HG03095 (cell line): ENCODE measurements around the gene FAM241B.

Source experiments
- ATAC-seq: cut with Tn5 transposase; IDR thresholded peaks from one replicate; pipeline ENCODE4 v1.9.1; 2021; ENCODE audit warnings: moderate library complexity; ENCODE audit not compliant: unreplicated experiment

FAM241B gene

DNA sequence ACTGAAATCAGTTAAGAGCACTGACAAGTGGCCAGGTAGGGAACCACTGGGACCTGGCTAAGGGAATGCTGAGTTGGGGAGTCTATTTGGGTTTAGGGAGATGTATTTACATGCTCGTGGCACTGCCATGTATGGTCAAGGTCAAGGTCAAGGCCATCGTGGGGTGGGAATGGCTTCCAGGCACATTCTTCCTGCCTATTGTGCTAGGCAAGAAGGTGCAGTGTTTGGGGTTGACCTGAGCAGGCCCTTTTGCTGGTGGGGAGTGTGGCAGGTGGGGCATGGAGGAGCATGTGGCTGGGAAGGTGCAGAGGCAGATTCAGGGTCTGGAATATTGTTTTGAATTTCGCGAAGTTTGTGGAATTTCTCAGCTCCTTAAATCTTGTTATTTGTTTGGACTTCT is 17.8 kb downstream of the FAM241B start:
- ATAC-seq, result no peak

- ATAC-seq, result no peak
These were observed 18.4 kb downstream of the FAM241B start for GRCh38 chr10:69648461-69648860.

- ATAC-seq, result no peak
These were observed 19.9 kb downstream of the FAM241B start for GRCh38 chr10:69649786-69650550.

- no peak for ATAC-seq
These were observed 20.7 kb downstream of the FAM241B start for GRCh38 chr10:69650589-69651261.

DNA sequence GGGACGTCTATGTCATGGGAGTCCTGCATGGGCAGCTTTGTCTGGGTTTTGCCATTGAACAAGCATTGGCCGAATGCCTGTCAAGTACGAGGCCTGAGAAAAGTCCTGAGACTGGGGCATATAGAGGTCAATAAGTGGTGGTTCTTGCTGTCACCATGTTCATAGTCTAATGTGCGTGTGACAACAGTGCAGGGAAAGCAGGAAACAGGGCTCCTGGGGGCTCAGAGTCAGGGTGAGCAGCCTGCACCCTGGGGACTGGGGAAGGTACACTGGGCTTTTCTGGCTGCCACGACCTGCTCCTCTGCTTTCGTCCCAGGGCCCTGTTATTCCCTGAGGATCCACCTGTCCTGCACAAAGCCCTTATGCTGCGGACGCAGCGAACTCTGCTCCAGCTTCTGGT is 21.3 kb downstream of the FAM241B start:
- no peak for ATAC-seq

DNA sequence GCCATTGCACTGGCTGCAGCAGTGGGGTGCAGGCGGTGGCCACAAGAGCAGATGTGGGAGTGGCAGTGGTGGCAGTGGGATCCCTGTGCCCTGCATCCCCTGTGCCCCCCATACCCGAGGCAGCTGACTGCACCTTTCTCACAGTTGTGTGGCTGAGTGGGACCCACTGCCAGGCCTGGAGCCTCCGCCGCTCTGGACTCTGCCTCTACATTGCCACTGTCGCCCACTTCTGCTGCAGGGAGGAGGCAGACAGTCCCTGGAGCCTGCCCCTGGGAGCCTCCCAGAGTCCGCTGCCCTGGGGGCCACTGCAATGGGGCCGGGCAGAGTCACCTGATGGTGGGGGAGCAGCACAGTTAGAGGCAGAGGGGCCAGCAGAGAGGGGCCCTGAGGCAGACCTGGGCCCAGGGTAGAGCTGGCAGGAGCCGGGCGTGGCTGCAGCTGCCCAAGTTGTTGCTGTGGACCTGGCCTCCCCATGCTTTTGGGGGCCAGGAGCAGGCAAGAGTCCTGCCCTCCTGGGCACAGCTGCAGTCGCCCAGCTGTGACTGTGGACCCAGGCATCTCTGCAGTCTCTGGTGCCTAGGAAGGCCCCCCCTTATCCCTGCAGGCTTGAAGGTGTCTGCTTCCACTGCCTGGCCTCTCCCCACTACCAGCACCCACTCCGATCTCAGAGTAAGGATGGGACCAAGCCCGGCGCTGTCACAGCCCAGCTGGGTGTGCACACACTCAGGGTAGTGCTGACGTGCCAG is 22.2 kb downstream of the FAM241B start:
- ATAC-seq, result no peak

GRCh38 chr10:69652857-69653199 is 22.8 kb downstream of the FAM241B start:
- no peak for ATAC-seq

DNA sequence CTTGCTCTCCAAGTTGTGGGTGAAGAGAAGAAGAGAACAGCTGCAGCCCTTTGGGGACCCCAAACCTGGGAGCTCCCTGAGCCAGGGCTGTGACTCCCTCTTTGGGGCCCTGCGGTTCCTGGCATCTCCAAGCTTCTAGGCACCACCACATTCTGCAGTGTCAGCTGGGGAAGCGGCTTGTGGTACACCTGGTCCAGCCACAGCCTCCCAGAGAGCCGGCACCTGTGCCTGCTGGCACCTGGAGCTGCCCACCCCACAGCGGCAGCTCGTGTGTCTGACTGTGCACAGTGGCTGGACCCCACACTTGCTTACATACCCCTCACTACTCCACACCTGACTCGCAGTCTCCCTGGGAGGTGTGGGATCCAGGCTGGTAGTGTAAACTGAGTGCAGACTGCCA is 23.5 kb downstream of the FAM241B start:
- no peak for ATAC-seq

- ATAC-seq, result no peak
These were observed 25.2 kb downstream of the FAM241B start for GRCh38 chr10:69655124-69655867.

GRCh38 chr10:69655868-69656555 is 26.0 kb downstream of the FAM241B start:
- ATAC-seq, result no peak

DNA sequence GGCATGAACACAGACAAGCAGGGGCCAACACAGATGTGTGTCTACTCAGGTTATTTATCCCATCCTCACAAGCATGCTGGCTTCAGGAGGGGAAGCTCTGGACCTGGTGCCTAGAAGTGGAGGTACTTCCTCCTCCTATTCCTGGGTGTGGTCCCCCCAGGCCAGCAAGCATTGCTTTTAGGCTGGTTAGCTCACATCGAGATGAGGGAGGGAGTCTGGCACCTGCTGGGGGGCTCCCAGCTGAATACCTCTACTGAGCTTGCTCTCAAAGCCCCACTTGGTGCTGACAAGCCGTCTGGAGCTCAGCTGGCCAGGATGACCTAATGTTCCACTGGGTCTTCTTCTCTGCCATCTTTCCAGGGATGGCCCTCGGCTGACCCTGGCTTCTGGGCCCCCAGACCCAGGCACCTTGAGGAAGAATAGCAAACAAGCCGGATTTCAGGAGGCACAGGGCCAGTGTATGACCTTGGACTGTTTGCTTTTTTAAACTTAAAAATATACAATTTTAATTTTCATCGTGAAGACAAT is 26.8 kb downstream of the FAM241B start:
- ATAC-seq, result no peak

DNA sequence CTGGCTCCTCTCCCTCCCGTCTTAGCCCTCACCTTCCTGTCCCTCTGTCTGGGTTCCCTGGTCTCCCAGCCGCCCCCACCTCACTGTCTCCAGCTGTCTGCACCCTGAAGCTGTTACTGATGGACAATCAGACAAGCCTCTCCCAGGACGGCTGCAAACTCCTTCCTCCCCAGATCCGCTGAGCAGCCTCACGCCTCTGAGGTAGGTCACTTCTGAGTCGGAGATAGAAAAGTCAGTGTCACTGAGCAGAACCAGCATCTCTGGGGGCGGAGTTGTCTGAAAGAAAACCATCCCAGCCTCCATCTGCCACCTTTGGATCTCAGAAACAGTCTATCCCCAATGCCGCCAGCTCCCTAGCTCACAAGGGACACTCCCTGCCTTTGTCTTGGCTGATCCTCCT is 27.4 kb downstream of the FAM241B start:
- ATAC-seq, result no peak

DNA sequence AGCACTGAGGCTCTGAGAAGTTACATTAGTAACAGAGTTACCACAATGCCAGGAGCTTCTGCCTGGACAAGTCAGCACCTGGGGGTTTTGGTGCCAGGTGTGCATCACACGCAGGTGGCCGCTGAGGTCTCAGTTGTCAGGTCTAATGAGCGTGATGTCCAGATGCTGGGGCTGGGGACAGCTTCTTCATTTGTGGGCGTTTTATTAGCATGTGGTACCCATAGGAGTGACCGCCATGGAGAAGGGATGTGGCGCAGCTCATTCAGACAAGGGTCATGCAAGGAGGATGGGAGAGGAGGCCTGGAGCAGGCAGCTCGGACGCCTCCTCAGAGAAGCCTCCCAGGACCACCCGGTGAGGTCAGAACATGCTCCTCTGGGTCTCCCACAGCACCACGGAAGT is 27.8 kb downstream of the FAM241B start:
- ATAC-seq, result no peak

DNA sequence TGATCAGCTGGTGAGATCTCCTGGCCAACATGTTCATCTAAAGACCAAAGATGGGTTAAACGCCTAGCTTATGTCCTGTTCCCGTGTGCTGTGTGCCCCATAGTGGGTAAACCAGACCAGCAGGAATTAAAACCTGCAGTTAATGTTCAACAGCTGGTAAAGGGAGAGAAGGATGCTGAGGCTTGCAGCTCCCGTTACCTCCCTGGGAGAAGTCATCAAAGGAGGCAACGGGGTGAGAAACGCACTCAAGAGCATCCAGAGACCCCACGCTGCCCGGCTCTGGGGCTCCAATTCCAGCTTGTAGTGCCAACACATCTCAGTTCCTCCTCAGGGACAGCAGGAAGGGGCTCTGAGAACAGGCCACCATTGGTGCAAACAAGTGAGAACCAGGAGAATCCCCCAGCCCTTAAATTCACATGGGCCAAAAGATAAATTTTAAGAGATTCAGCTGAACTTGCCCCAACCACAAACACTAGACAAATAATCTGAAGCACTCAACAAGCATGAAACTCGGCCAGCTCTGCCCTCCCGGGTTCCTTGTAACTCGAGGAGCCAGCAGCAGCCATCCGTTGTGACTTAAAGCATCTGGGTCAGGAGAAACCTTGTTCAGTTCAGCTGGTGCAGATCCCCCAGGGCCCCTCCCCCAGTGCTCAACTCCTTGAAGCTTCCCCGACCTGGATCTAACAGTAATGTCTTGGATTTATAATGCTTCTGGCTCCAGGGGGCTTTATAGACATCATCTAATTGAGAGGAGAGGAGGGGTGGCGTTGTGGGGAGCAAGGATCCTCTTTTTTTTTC is 29.4 kb downstream of the FAM241B start:
- ATAC-seq, result no peak

GRCh38 chr10:69660296-69660695 is 30.2 kb downstream of the FAM241B start:
- no peak for ATAC-seq

GRCh38 chr10:69661414-69662172 is 31.5 kb downstream of the FAM241B start:
- ATAC-seq, result no peak

DNA sequence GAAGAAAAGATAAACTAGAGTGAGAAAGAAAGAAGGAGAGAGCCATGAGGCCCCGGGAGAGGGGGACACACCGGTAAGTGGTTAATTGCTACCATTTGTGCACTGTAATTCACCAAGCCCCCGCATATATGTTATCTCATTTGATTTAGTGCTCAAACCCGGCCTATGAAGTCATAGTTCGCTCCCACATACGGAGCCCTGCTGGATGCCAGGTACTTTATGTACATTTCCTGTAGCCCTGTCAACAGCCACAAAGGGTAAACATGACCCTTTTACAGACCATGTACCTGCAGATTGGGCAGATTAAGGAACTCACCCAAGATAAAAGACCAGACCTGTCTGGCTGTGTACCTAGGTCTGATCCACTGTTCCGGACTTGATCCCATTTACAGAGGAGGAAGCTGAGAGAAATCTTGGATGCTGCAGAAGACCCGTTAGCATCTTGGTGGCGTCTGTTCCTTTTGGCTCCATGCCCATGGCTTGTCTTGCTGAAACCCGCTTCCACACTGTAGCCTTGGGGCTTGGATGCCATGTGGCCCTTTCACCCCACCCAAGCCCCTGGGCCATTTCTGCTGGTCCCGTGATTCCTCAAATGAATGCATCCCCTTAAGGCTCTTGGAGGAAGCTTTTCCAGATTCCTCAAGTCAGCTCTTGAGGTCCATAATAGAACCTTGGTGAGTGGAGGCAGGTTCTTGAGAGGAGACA is 32.3 kb downstream of the FAM241B start:
- ATAC-seq, result no peak

- ATAC-seq, result no peak
These were observed 32.9 kb downstream of the FAM241B start for GRCh38 chr10:69662901-69663300.
